ENCODE data around the gene HNRNPAB. TPM values are rescaled to one million over a fixed set of nuclear protein-coding genes. Genes with fewer than 3 reads are reported as not detected.

The HNRNPAB gene
- total RNA-seq, 8 experiments from 2014 or later, result 64.2 to 234 (median 93.2) TPM

- WGBS, 10 experiments, result 100% methylated on average over 2 of the region's 8 CpGs; no CpG with 5 or more reads in 9 of the 10 experiments
- in situ Hi-C loops (cut with MboI; ENCODE audit: low pct_unique_long_range_greater_than_20kb in 2 of 9, low sequenced_read_pairs in 9 of 9, unreplicated experiment in 9 of 9), result no loop called here
- ATAC-seq (replicated peaks in 6 of 8), result no peak
- Histone ChIP-seq H3K27ac (no peak overlapping the region), H3K4me1 (replicated peaks in 1 of 2) (peaks cover 8 to 14% of the 10 kb centered on the region in 2 donors), H3K4me3 (no peak overlapping the region)
These were observed 5.2 kb downstream of the HNRNPAB start for GRCh38 chr5:178209334-178210072.

GRCh38 chr5:178210073-178210535, 5.8 kb downstream of the HNRNPAB start:
- Histone ChIP-seq H3K4me3 (no peak overlapping the region), H3K27ac (no peak overlapping the region), H3K4me1 (replicated peaks in 1 of 2) (peaks cover 8 to 14% of the 10 kb centered on the region in 2 donors)
- in situ Hi-C loops (cut with MboI; ENCODE audit: low pct_unique_long_range_greater_than_20kb in 2 of 9, low sequenced_read_pairs in 9 of 9, unreplicated experiment in 9 of 9), result no loop called here
- 85 to 100% (median 94%) methylated on average over 1 to 9 of the region's 18 CpGs; no CpG with 5 or more reads in 4 of the 10 experiments for WGBS, 10 experiments
- ATAC-seq (replicated peaks in 6 of 8), result peak in 1 of 8 experiments; percentile 6

GRCh38 chr5:178210686-178211085, 6.4 kb downstream of the HNRNPAB start:
- Histone ChIP-seq H3K27ac (no peak overlapping the region), H3K4me1 (replicated peaks in 1 of 2) (peaks cover 8 to 14% of the 10 kb centered on the region in 2 donors), H3K4me3 (no peak overlapping the region)
- 60 to 100% (median 100%) methylated on average over 1 to 5 of the region's 5 CpGs; no CpG with 5 or more reads in 1 of the 10 experiments for whole genome bisulfite sequencing, 10 experiments
- ATAC-seq (replicated peaks in 6 of 8), result no peak
- in situ Hi-C loops (cut with MboI; ENCODE audit: low pct_unique_long_range_greater_than_20kb in 2 of 9, low sequenced_read_pairs in 9 of 9, unreplicated experiment in 9 of 9), result no loop called here

GRCh38 chr5:178211095-178212048, 7.0 kb downstream of the HNRNPAB start:
- Histone ChIP-seq H3K4me1 (replicated peaks in 1 of 2) (peaks cover 7 to 8% of the 10 kb centered on the region in 2 donors), H3K27ac (no peak overlapping the region), H3K4me3 (no peak overlapping the region)
- ATAC-seq (replicated peaks in 6 of 8), result peak in 1 of 8 experiments; percentile 4
- in situ Hi-C loops (cut with MboI; ENCODE audit: low pct_unique_long_range_greater_than_20kb in 2 of 9, low sequenced_read_pairs in 9 of 9, unreplicated experiment in 9 of 9), result no loop called here
- WGBS, 10 experiments, result 33 to 100% (median 79%) methylated on average over 1 to 8 of the region's 8 CpGs; no CpG with 5 or more reads in 6 of the 10 experiments

GRCh38 chr5:178212241-178213002, 8.1 kb downstream of the HNRNPAB start:
- Histone ChIP-seq H3K4me3 (no peak overlapping the region), H3K27ac (no peak overlapping the region), H3K4me1 (replicated peaks in 1 of 2) (no peaks in the 10 kb centered on the region)
- WGBS, 10 experiments, result 79 to 100% (median 100%) methylated on average over 1 to 3 of the region's 3 CpGs; no CpG with 5 or more reads in 7 of the 10 experiments
- peak in 2 of 8 experiments; percentile 1 to 2 for ATAC-seq (replicated peaks in 6 of 8)
- in situ Hi-C loops (cut with MboI; ENCODE audit: low pct_unique_long_range_greater_than_20kb in 2 of 9, low sequenced_read_pairs in 9 of 9, unreplicated experiment in 9 of 9), result no loop called here

GRCh38 chr5:178213003-178213461, 8.7 kb downstream of the HNRNPAB start:
- WGBS, 10 experiments, result 80 to 100% (median 86%) methylated on average over 1 to 3 of the region's 4 CpGs; no CpG with 5 or more reads in 3 of the 10 experiments
- H3K4me1 ChIP-seq (replicated peaks in 1 of 2), result no peaks in the 10 kb centered on the region
- H3K27ac ChIP-seq, result no peak overlapping the region
- no peak overlapping the region for H3K4me3 ChIP-seq
- peak in 3 of 8 experiments; percentile 2 to 4 (median 2) for ATAC-seq (replicated peaks in 6 of 8)
- in situ Hi-C loops (cut with MboI; ENCODE audit: low pct_unique_long_range_greater_than_20kb in 2 of 9, low sequenced_read_pairs in 9 of 9, unreplicated experiment in 9 of 9), result no loop called here

- 49 to 100% (median 84%) methylated on average over 1 to 4 of the region's 8 CpGs; no CpG with 5 or more reads in 2 of the 10 experiments for WGBS, 10 experiments
- H3K27ac ChIP-seq, result no peak overlapping the region
- H3K4me1 ChIP-seq (replicated peaks in 1 of 2), result no peaks in the 10 kb centered on the region
- H3K4me3 ChIP-seq, result no peak overlapping the region
- ATAC-seq (replicated peaks in 6 of 8), result peak in 3 of 8 experiments; percentile 1
- in situ Hi-C loops (cut with MboI; ENCODE audit: low pct_unique_long_range_greater_than_20kb in 2 of 9, low sequenced_read_pairs in 9 of 9, unreplicated experiment in 9 of 9), result no loop called here
These were observed 9.4 kb downstream of the HNRNPAB start for GRCh38 chr5:178213748-178214151.

GRCh38 chr5:178214160-178214803, 9.9 kb downstream of the HNRNPAB start:
- in situ Hi-C loops (cut with MboI; ENCODE audit: low pct_unique_long_range_greater_than_20kb in 2 of 9, low sequenced_read_pairs in 9 of 9, unreplicated experiment in 9 of 9), result no loop called here
- ATAC-seq (replicated peaks in 6 of 8), result peak in 1 of 8 experiments; percentile 1
- Histone ChIP-seq H3K4me3 (no peak overlapping the region), H3K4me1 (replicated peaks in 1 of 2) (no peaks in the 10 kb centered on the region), H3K27ac (no peak overlapping the region)
- 87 to 98% (median 92%) methylated on average over 2 to 4 of the region's 6 CpGs; no CpG with 5 or more reads in 7 of the 10 experiments for WGBS, 10 experiments

- in situ Hi-C loops (cut with MboI; ENCODE audit: low pct_unique_long_range_greater_than_20kb in 2 of 9, low sequenced_read_pairs in 9 of 9, unreplicated experiment in 9 of 9), result no loop called here
- no peak overlapping the region for H3K27ac ChIP-seq
- ATAC-seq (replicated peaks in 6 of 8), result peak in 4 of 8 experiments; percentile 1 to 17 (median 12)
- no peaks in the 10 kb centered on the region for H3K4me1 ChIP-seq (replicated peaks in 1 of 2)
- WGBS, 10 experiments, result 73 to 100% (median 94%) methylated on average over 1 to 8 of the region's 13 CpGs; no CpG with 5 or more reads in 4 of the 10 experiments
- no peak overlapping the region for H3K4me3 ChIP-seq
These were observed 11.1 kb downstream of the HNRNPAB start for GRCh38 chr5:178215280-178216002.

- in situ Hi-C loops (cut with MboI; ENCODE audit: low pct_unique_long_range_greater_than_20kb in 2 of 9, low sequenced_read_pairs in 9 of 9, unreplicated experiment in 9 of 9), result no loop called here
- no peaks in the 10 kb centered on the region for H3K4me1 ChIP-seq (replicated peaks in 1 of 2)
- ATAC-seq (replicated peaks in 6 of 8), result no peak
- 50 to 100% (median 96%) methylated on average over 1 to 4 of the region's 5 CpGs; no CpG with 5 or more reads in 2 of the 10 experiments for WGBS, 10 experiments
- H3K4me3 ChIP-seq, result no peak overlapping the region
- no peak overlapping the region for H3K27ac ChIP-seq
These were observed 11.8 kb downstream of the HNRNPAB start for GRCh38 chr5:178216088-178216534.

- Histone ChIP-seq H3K4me1 (replicated peaks in 1 of 2) (no peaks in the 10 kb centered on the region), H3K4me3 (no peak overlapping the region), H3K27ac (no peak overlapping the region)
- WGBS, 10 experiments, result 82 to 100% (median 100%) methylated on average over 1 to 3 of the region's 3 CpGs; no CpG with 5 or more reads in 3 of the 10 experiments
- ATAC-seq (replicated peaks in 6 of 8), result no peak
- in situ Hi-C loops (cut with MboI; ENCODE audit: low pct_unique_long_range_greater_than_20kb in 2 of 9, low sequenced_read_pairs in 9 of 9, unreplicated experiment in 9 of 9), result no loop called here
These were observed 12.4 kb downstream of the HNRNPAB start for GRCh38 chr5:178216779-178217178.

Data from motor neuron (in vitro differentiated cells).